ENCODE measurements around the gene BRINP2.

BRINP2 gene

GRCh38 chr1:177227978-177228692 lies 57.4 kb downstream of the BRINP2 start:
- no peak for DNase-seq

- DNase-seq: no peak
Measured at GRCh38 chr1:177228693-177229065, 57.9 kb downstream of the BRINP2 start.

GRCh38 chr1:177229781-177230180 lies 59.0 kb downstream of the BRINP2 start:
- DNase-seq: no peak

- DNase-seq: no peak
Measured at GRCh38 chr1:177230228-177231016, 59.7 kb downstream of the BRINP2 start.

GRCh38 chr1:177235350-177235749 lies 64.6 kb downstream of the BRINP2 start:
- no peak for DNase-seq

- DNase-seq: no peak
Measured at GRCh38 chr1:177236962-177237361, 66.2 kb downstream of the BRINP2 start.

- no peak for DNase-seq
Measured at GRCh38 chr1:177238967-177239366, 68.2 kb downstream of the BRINP2 start.

- no peak for DNase-seq
Measured at GRCh38 chr1:177239792-177240191, 69.0 kb downstream of the BRINP2 start.

- no peak for DNase-seq
Measured at GRCh38 chr1:177243773-177244172, 73.0 kb downstream of the BRINP2 start.

GRCh38 chr1:177246710-177247580 lies 76.2 kb downstream of the BRINP2 start:
- DNase-seq: no peak

GRCh38 chr1:177247623-177248176 lies 76.9 kb downstream of the BRINP2 start:
- no peak for DNase-seq

GRCh38 chr1:177248258-177248657 lies 77.5 kb downstream of the BRINP2 start:
- DNase-seq: no peak

- DNase-seq: no peak
Measured at GRCh38 chr1:177249231-177249630, 78.5 kb downstream of the BRINP2 start.

GRCh38 chr1:177252877-177253276 lies 82.1 kb downstream of the BRINP2 start:
- DNase-seq: no peak

- no peak for DNase-seq
Measured at GRCh38 chr1:177255411-177255810, 84.7 kb downstream of the BRINP2 start.

- DNase-seq: peak; percentile 74
Measured at GRCh38 chr1:177256153-177257075, 85.7 kb downstream of the BRINP2 start.

- no peak for DNase-seq
Measured at GRCh38 chr1:177257128-177257527, 86.4 kb downstream of the BRINP2 start.

- no peak for DNase-seq
Measured at GRCh38 chr1:177257576-177257975, 86.8 kb downstream of the BRINP2 start.

- DNase-seq: no peak
Measured at GRCh38 chr1:177270863-177271262, 100.1 kb downstream of the BRINP2 start.

- no peak for DNase-seq
Measured at GRCh38 chr1:177273141-177273540, 102.4 kb downstream of the BRINP2 start.

GRCh38 chr1:177274687-177275211 lies 104.0 kb downstream of the BRINP2 start:
- no peak for DNase-seq

- DNase-seq: no peak
Measured at GRCh38 chr1:177275736-177276135, 105.0 kb downstream of the BRINP2 start.
